Upper lobe of right lung (tissue), 1 donor: Measurements from ENCODE around the gene HKDC1. TPM values are rescaled to one million over a fixed set of nuclear protein-coding genes. Genes with fewer than 3 reads are reported as not detected.
A peak's percentile ranks its signal among the peaks of the same experiment; 100 is the strongest.
"Not testable (repeated sequence)": the region's sequence is repeated elsewhere in the genome, so short reads cannot be mapped to it uniquely, and the experiment has no call there.

Experiments used
- ATAC-seq: fragments of 200-7000 bp; cut with Tn5 transposase; one replicate; pipeline ENCODE4 v1.9.1; 2020; ENCODE audit warnings: mild to moderate bottlenecking, moderate library complexity
- DNase-seq: peaks from one replicate; pipeline ENCODE4 v3.0.0-alpha.2; 2020
- H3K27ac ChIP-seq: fragments of 200-600 bp; one replicate; pipeline ENCODE4 v1.8.0; 2022
- H3K27me3 ChIP-seq: fragments of 200-600 bp; one replicate; pipeline ENCODE4 v1.8.0; 2022; ENCODE audit warnings: mild to moderate bottlenecking
- H3K36me3 ChIP-seq: fragments of 200-600 bp; one replicate; pipeline ENCODE4 v1.8.0; 2022
- H3K4me1 ChIP-seq: fragments of 200-600 bp; one replicate; pipeline ENCODE4 v1.8.0; 2022
- H3K4me3 ChIP-seq: fragments of 200-600 bp; one replicate; pipeline ENCODE4 v1.8.0; 2022; ENCODE audit warnings: mild to moderate bottlenecking
- H3K9me3 ChIP-seq: fragments of 200-600 bp; one replicate; pipeline ENCODE4 v1.8.0; 2022
- CTCF ChIP-seq: fragments of 200-600 bp; IDR thresholded peaks from one replicate; pipeline ENCODE4 v1.8.0; 2022; ENCODE audit warnings: antibody characterized with exemption
- intact Hi-C: fragments of 100-400 bp; cut with DNase I; formaldehyde crosslinking; loops from one replicate; pipeline ENCODE4 v1.11.0; 2022
- total RNA-seq: library from RNA; stranded (reverse); fragmentation: NEBNext Ultra II Directional; extraction: Animal tissue kit (Norgen Biotek cat#: 25700); gene quantifications from one replicate; pipeline ENCODE4 v1.2.1, GENCODE V29; 2021
- donor health status: DM: no; HTN: yes; CAD: no; lungs with severe emphysema.

The HKDC1 gene
- total RNA-seq, 1 donor from 2014 or later, result 9.6 TPM

- TF ChIP-seq CTCF, result no peak
- Histone ChIP-seq H3K4me1 (peaks cover 9% of the 10 kb centered on the region), H3K36me3 (no peaks in the 10 kb centered on the region), H3K27ac (no peak within 1 kb of the TSS), H3K9me3 (no peaks in the 10 kb centered on the region), H3K4me3 (no peak within 1 kb of the TSS), H3K27me3 (no peaks in the 10 kb centered on the region)
- no peak for ATAC-seq
- DNase-seq, result no peak
- intact Hi-C loops, result no loop called here
Observed at GRCh38 chr10:69278446-69278963, 58.4 kb downstream of the HKDC1 start, which contains the start of gene HK1. TSS of gene HK1 (plus strand) at chr10:69278496.

- Histone ChIP-seq H3K27ac (no peak overlapping the region), H3K9me3 (no peaks in the 10 kb centered on the region), H3K4me3 (no peak overlapping the region), H3K4me1 (peaks cover 9% of the 10 kb centered on the region), H3K36me3 (no peaks in the 10 kb centered on the region), H3K27me3 (no peaks in the 10 kb centered on the region)
- intact Hi-C loops, result no loop called here
- no peak for TF ChIP-seq CTCF
- no peak for DNase-seq
- ATAC-seq, result peak; percentile 71
Observed at GRCh38 chr10:69279110-69279509, 59.0 kb downstream of the HKDC1 start.

- Histone ChIP-seq H3K4me3 (no peak overlapping the region), H3K27me3 (no peaks in the 10 kb centered on the region), H3K9me3 (no peaks in the 10 kb centered on the region), H3K4me1 (peaks cover 9% of the 10 kb centered on the region), H3K27ac (no peak overlapping the region), H3K36me3 (no peaks in the 10 kb centered on the region)
- intact Hi-C loops, result no loop called here
- DNase-seq (no peak), ATAC-seq (no peak)
- no peak for TF ChIP-seq CTCF
Observed at GRCh38 chr10:69281507-69282413, 61.6 kb downstream of the HKDC1 start.

GRCh38 chr10:69284402-69284801 is 64.3 kb downstream of the HKDC1 start:
- H3K27ac ChIP-seq, H3K36me3 ChIP-seq, H3K27me3 ChIP-seq, H3K4me3 ChIP-seq, DNase-seq, H3K4me1 ChIP-seq, intact Hi-C loops, ATAC-seq, H3K9me3 ChIP-seq: not testable (repeated sequence)

GRCh38 chr10:69285699-69286098 is 65.6 kb downstream of the HKDC1 start:
- DNase-seq (no peak), ATAC-seq (no peak)
- TF ChIP-seq CTCF, result no peak
- Histone ChIP-seq H3K27ac (no peak overlapping the region), H3K4me1 (no peaks in the 10 kb centered on the region), H3K4me3 (no peak overlapping the region), H3K36me3 (no peaks in the 10 kb centered on the region), H3K9me3 (no peaks in the 10 kb centered on the region), H3K27me3 (no peaks in the 10 kb centered on the region)
- intact Hi-C loops, result no loop called here

- Histone ChIP-seq H3K36me3 (no peaks in the 10 kb centered on the region), H3K27ac (no peak overlapping the region), H3K27me3 (no peaks in the 10 kb centered on the region), H3K9me3 (no peaks in the 10 kb centered on the region), H3K4me3 (no peak overlapping the region), H3K4me1 (no peaks in the 10 kb centered on the region)
- ATAC-seq, result no peak
- DNase-seq, result no peak
- no peak for TF ChIP-seq CTCF
- intact Hi-C loops, result no loop called here
Observed at GRCh38 chr10:69287181-69287580, 67.0 kb downstream of the HKDC1 start.
